Stomach (tissue), 9 donors: ENCODE measurements around the gene CLEC4G. TPM values are rescaled to one million over a fixed set of nuclear protein-coding genes. Genes with fewer than 3 reads are reported as not detected.

ENCODE experiments used
- DNase-seq, 2 donors: peaks; one replicate each; pipeline versions ENCODE4 v3.0.0 to v3.0.0-alpha.2; 2013 to 2019
- H3K27ac ChIP-seq, 5 donors: fragments of 200-600 bp in 4 of 5; sonication (generic) in 4 of 5; one replicate each; pipeline ENCODE4 v1.5.1; 2013 to 2019; ENCODE audit warnings: mild to moderate bottlenecking in 1 of 5, moderate library complexity in 1 of 5
- H3K27me3 ChIP-seq, 3 donors: fragments of 200-600 bp; sonication (generic); one replicate each; pipeline ENCODE4 v1.5.1; 2017 to 2019; ENCODE audit warnings: mixed run types in 1 of 3
- H3K36me3 ChIP-seq, 4 donors: fragments of 200-600 bp; sonication (generic); 1 replicate in 3 of 4; 2 replicates in 1 of 4; pipeline ENCODE4 v1.5.1; 2016 to 2019
- H3K4me1 ChIP-seq, 4 donors: fragments of 200-600 bp; sonication (generic); one replicate each; pipeline ENCODE4 v1.5.1; 2016 to 2019
- H3K4me3 ChIP-seq, 4 donors: fragments of 200-600 bp; sonication (generic) in 3 of 4; one replicate each; pipeline ENCODE4 v1.5.1; 2016 to 2019; ENCODE audit warnings: mild to moderate bottlenecking in 1 of 4
- H3K9me3 ChIP-seq, 4 donors: fragments of 200-600 bp; sonication (generic); one replicate each; pipeline ENCODE4 v1.5.1; 2016 to 2019
- CTCF ChIP-seq, 7 experiments: fragments of 450-650 bp in 4 of 7; fragments of 200-600 bp in 3 of 7; sonication (generic) in 3 of 7; IDR thresholded peaks; one replicate each; pipeline ENCODE4 v1.5.1; 2016 to 2019; ENCODE audit warnings: antibody characterized with exemption in 7 of 7, control low read depth in 2 of 7, mild to moderate bottlenecking in 1 of 7
- EP300 ChIP-seq: sonication (generic); formaldehyde crosslinking; IDR thresholded peaks from one replicate; pipeline ENCODE4 v1.6.1; 2017; ENCODE audit warnings: antibody characterized with exemption
- POLR2A ChIP-seq, 4 donors: fragments of 450-650 bp; IDR thresholded peaks; one replicate each; pipeline ENCODE4 v1.6.1; 2016; ENCODE audit warnings: antibody characterized with exemption in 4 of 4, control low read depth in 2 of 4, mild to moderate bottlenecking in 1 of 4, moderate library complexity in 1 of 4
- POLR2AphosphoS5 ChIP-seq, 3 donors: sonication (generic); formaldehyde crosslinking; IDR thresholded peaks; one replicate each; pipeline ENCODE4 v1.6.1; 2016; ENCODE audit warnings: antibody characterized with exemption in 3 of 3
- WGBS, 5 donors: extraction: QIAGEN DNeasy Blood & Tissue Kit in 3 of 5; methylation state at CpG; one replicate each; pipeline versions ENCODE4 v1.1.5 to v1.1.7; 2013 to 2018; 5-methylcytosine and 5-hydroxymethylcytosine counted together
- intact Hi-C: fragments of 100-400 bp; cut with DNase I; formaldehyde crosslinking; loops from one replicate; pipeline ENCODE4 v1.15.1; 2023; ENCODE audit warnings: low total_unique reads
- polyA plus RNA-seq, 3 donors: library from polyadenylated mRNA; stranded (reverse); fragments of 200-250 nt; gene quantifications; one replicate each; pipeline ENCODE4 v1.2.3, GENCODE V29; 2013
- total RNA-seq, 5 donors: library from RNA; depleted of rRNA; stranded (reverse); fragments of >200 nt; gene quantifications; one replicate each; pipeline versions ENCODE4 v1.1.0 to v1.2.3, GENCODE V29; 2014 to 2016
- donor health status: healthy with polysubstance abuse.
- donor health status: Bipolar disorder and iron deficiency.
- donor health status: healthy.

The CLEC4G gene
- total and polyA plus RNA-seq, 8 donors = 0.25 to 1.2 (median 0.69) TPM; not detected in 4

GRCh38 chr19:7706188-7706954 is 25.5 kb downstream of the CLEC4G start:
- no peak for TF ChIP-seq CTCF (IDR thresholded peaks at IDR 0.05)
- TF ChIP-seq EP300 = no peak
- no peak for TF ChIP-seq POLR2AphosphoS5 (IDR thresholded peaks at IDR 0.05)
- TF ChIP-seq POLR2A (IDR thresholded peaks at IDR 0.05) = no peak
- 67 to 75% (median 74%) methylated on average over 12 to 14 of the region's 14 CpGs for WGBS, 5 donors

GRCh38 chr19:7705387-7706187 is 26.3 kb downstream of the CLEC4G start:
- Histone ChIP-seq H3K27ac (peak overlapping the region in 2 of 5 donors; percentile 59 to 60), H3K27me3 (peaks cover 0 to 50% (median 2%) of the 10 kb centered on the region in 3 donors), H3K9me3 (no peaks in the 10 kb centered on the region), H3K4me3 (no peak overlapping the region), H3K4me1 (peaks cover 0 to 9% (median 0%) of the 10 kb centered on the region in 4 donors), H3K36me3 (no peaks in the 10 kb centered on the region)
- TF ChIP-seq POLR2A (IDR thresholded peaks at IDR 0.05) (no peak), POLR2AphosphoS5 (IDR thresholded peaks at IDR 0.05) (no peak), CTCF (IDR thresholded peaks at IDR 0.05) (no peak), EP300 (no peak)
- peak; percentile 44 to 47 for DNase-seq
- intact Hi-C loops = no loop called here
- WGBS, 5 donors = 55 to 61% (median 58%) methylated on average over 17 to 24 of the region's 24 CpGs

More at GRCh38 chr19:7706188-7706954, 25.5 kb downstream of the CLEC4G start:
- intact Hi-C loops = no loop called here
- DNase-seq = no peak
- Histone ChIP-seq H3K4me1 (peaks cover 0 to 9% (median 0%) of the 10 kb centered on the region in 4 donors), H3K27me3 (peaks cover 0 to 42% (median 2%) of the 10 kb centered on the region in 3 donors), H3K36me3 (no peaks in the 10 kb centered on the region), H3K4me3 (no peak overlapping the region), H3K9me3 (no peaks in the 10 kb centered on the region), H3K27ac (peak overlapping the region in 2 of 5 donors; percentile 59 to 60)

GRCh38 chr19:7704280-7705060 is 27.4 kb downstream of the CLEC4G start:
- no peaks in the 10 kb centered on the region for H3K36me3 ChIP-seq
- H3K4me1 ChIP-seq = peaks cover 0 to 9% (median 0%) of the 10 kb centered on the region in 4 donors
- no peak overlapping the region for H3K27ac ChIP-seq
- no peaks in the 10 kb centered on the region for H3K9me3 ChIP-seq
- WGBS, 5 donors = 52 to 76% (median 71%) methylated on average over 6 of the region's 6 CpGs
- intact Hi-C loops = no loop called here
- no peak for DNase-seq
- no peak overlapping the region for H3K4me3 ChIP-seq
- TF ChIP-seq POLR2AphosphoS5 (IDR thresholded peaks at IDR 0.05) (no peak), CTCF (IDR thresholded peaks at IDR 0.05) (no peak), EP300 (no peak), POLR2A (IDR thresholded peaks at IDR 0.05) (no peak)
- peaks cover 0 to 56% (median 10%) of the 10 kb centered on the region in 3 donors for H3K27me3 ChIP-seq

- Histone ChIP-seq H3K27me3 (peaks cover under 1 to 67% (median 18%) of the 10 kb centered on the region in 3 donors), H3K4me3 (no peak overlapping the region), H3K27ac (no peak overlapping the region), H3K4me1 (peaks cover 0 to 9% (median 0%) of the 10 kb centered on the region in 4 donors), H3K36me3 (no peaks in the 10 kb centered on the region), H3K9me3 (no peaks in the 10 kb centered on the region)
- no peak for TF ChIP-seq CTCF (IDR thresholded peaks at IDR 0.05)
- no peak for TF ChIP-seq POLR2AphosphoS5 (IDR thresholded peaks at IDR 0.05)
- TF ChIP-seq POLR2A (IDR thresholded peaks at IDR 0.05) = no peak
- TF ChIP-seq EP300 = no peak
- no peak for DNase-seq
- WGBS, 5 donors = 57 to 77% (median 69%) methylated on average over 8 of the region's 8 CpGs
- intact Hi-C loops = no loop called here
Measured at GRCh38 chr19:7703332-7703731, 28.6 kb downstream of the CLEC4G start.
